ENCODE measurements around the gene CENPO.
"Not testable (repeated sequence)": the region's sequence is repeated elsewhere in the genome, so short reads cannot be mapped to it uniquely, and the experiment has no call there.

Gene CENPO

GRCh38 chr2:24788816-24789215 lies 4.4 kb upstream of the CENPO start:
- no peak for DNase-seq (ENCODE audit: low spot score)

GRCh38 chr2:24791452-24791851 lies 1.8 kb upstream of the CENPO start:
- no peak for DNase-seq (ENCODE audit: low spot score)

- no peak for DNase-seq (ENCODE audit: low spot score)
These were observed 717 bp upstream of the CENPO start for GRCh38 chr2:24792542-24792873.

- DNase-seq (ENCODE audit: low spot score): peak; percentile 18
These were observed 673 bp downstream of the CENPO start for GRCh38 chr2:24793761-24794435.

- no peak for DNase-seq (ENCODE audit: low spot score)
These were observed 4.4 kb downstream of the CENPO start for GRCh38 chr2:24797644-24798043.

GRCh38 chr2:24800487-24800886 lies 7.3 kb downstream of the CENPO start:
- not testable (repeated sequence) for DNase-seq (ENCODE audit: low spot score)

GRCh38 chr2:24805811-24806660 lies 12.8 kb downstream of the CENPO start:
- DNase-seq (ENCODE audit: low spot score): not testable (repeated sequence)

GRCh38 chr2:24806661-24807036 lies 13.4 kb downstream of the CENPO start:
- DNase-seq (ENCODE audit: low spot score): no peak

- DNase-seq (ENCODE audit: low spot score): no peak
These were observed 16.2 kb downstream of the CENPO start for GRCh38 chr2:24809316-24810007.

- no peak for DNase-seq (ENCODE audit: low spot score)
These were observed 20.5 kb downstream of the CENPO start for GRCh38 chr2:24813691-24814137.

- DNase-seq (ENCODE audit: low spot score): no peak
These were observed 21.3 kb downstream of the CENPO start for GRCh38 chr2:24814516-24814915.

- no peak for DNase-seq (ENCODE audit: low spot score)
These were observed 21.9 kb downstream of the CENPO start for GRCh38 chr2:24815171-24815570.

- DNase-seq (ENCODE audit: low spot score): no peak
These were observed 23.2 kb downstream of the CENPO start for GRCh38 chr2:24816404-24816803.

- DNase-seq (ENCODE audit: low spot score): no peak
These were observed 23.7 kb downstream of the CENPO start for GRCh38 chr2:24816884-24817283.

GRCh38 chr2:24818721-24819167 lies 25.5 kb downstream of the CENPO start:
- DNase-seq (ENCODE audit: low spot score): no peak

- DNase-seq (ENCODE audit: low spot score): no peak
These were observed 26.4 kb downstream of the CENPO start for GRCh38 chr2:24819442-24820174.

- no peak for DNase-seq (ENCODE audit: low spot score)
These were observed 26.9 kb downstream of the CENPO start for GRCh38 chr2:24820175-24820513.

- no peak for DNase-seq (ENCODE audit: low spot score)
These were observed 27.6 kb downstream of the CENPO start for GRCh38 chr2:24820598-24821432.

- DNase-seq (ENCODE audit: low spot score): no peak
These were observed 28.2 kb downstream of the CENPO start for GRCh38 chr2:24821433-24821891.

GRCh38 chr2:24822049-24822706 lies 29.0 kb downstream of the CENPO start:
- DNase-seq (ENCODE audit: low spot score): no peak
